PC-3 (cell line): ENCODE results near the gene GAB2.

Source experiments
- CTCF ChIP-seq: fragments of 300-600 bp; sonication (generic); conservative IDR thresholded peaks from 2 replicates; pipeline ENCODE4 v1.5.1; 2017; ENCODE audit warnings: antibody characterized with exemption, low read depth, mild to moderate bottlenecking, low read length
- EZH2phosphoT487 ChIP-seq: fragments of 300-600 bp; sonication (generic); IDR thresholded peaks from 2 replicates; pipeline ENCODE4 v1.6.1; 2018; ENCODE audit warnings: mild to moderate bottlenecking, antibody characterized with exemption, low read length, borderline replicate concordance

DNA sequence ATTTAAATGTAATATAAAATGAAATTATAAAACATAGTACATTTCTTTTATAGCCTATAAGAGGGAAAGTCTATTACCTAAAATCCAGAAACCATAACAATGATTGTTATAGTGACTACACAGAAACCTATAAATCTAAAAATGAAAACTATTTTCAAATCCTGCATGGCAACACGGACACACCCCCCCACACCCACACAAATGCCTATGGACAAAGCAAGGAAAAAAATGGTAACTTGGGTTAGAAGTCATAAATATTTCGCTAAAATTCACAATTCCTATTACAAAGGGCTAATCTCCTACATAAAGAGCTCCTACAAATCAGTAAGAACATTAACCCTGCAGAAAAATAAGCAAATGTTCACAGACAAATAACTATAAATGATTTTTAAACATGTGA lies 56.4 kb downstream of the GAB2 start:
- TF ChIP-seq CTCF (no peak), EZH2phosphoT487 (no peak)
